GM12878 (cell line): ENCODE measurements around the gene CDC6.

Source experiments
- BHLHE40 ChIP-seq, 2 experiments: fragments of 450-650 bp in 1 of 2; IDR thresholded peaks; 2 replicates each; pipeline ENCODE4 v1.6.1; 2011 to 2017; ENCODE audit warnings: low read depth in 2 of 2, borderline replicate concordance in 1 of 2, improper control_type of control experiment in 1 of 2, low read length in 1 of 2, mild to moderate bottlenecking in 1 of 2
- EED ChIP-seq: sonication (generic); IDR thresholded peaks from 2 replicates; pipeline ENCODE4 v1.6.1; 2016; ENCODE audit warnings: antibody characterized with exemption, low read depth
- TF ChIP-seq, protein P1 (sequence below), 3 experiments: IDR thresholded peaks in 2 of 3; conservative IDR thresholded peaks in 1 of 3; 2 replicates each; pipeline ENCODE4 v1.5.1; 2011; ENCODE audit warnings: low read depth in 3 of 3, low read length in 3 of 3, mild to moderate bottlenecking in 3 of 3, control low read depth in 2 of 3, moderate library complexity in 2 of 3, inconsistent platforms in 1 of 3, mixed read lengths in 1 of 3; ENCODE audit not compliant: control insufficient read depth in 2 of 3, insufficient read depth in 1 of 3; ENCODE audit errors: extremely low read depth in 1 of 3

GRCh38 chr17:40268141-40268712 is 19.5 kb upstream of the CDC6 start:
- TF ChIP-seq EED (no peak), BHLHE40 (IDR thresholded peaks at IDR 0.05; ENCODE audit: borderline replicate concordance in 1 of 2, low read depth in 2 of 2, low read length in 1 of 2) (no peak)
- TF ChIP-seq, protein P1, sequence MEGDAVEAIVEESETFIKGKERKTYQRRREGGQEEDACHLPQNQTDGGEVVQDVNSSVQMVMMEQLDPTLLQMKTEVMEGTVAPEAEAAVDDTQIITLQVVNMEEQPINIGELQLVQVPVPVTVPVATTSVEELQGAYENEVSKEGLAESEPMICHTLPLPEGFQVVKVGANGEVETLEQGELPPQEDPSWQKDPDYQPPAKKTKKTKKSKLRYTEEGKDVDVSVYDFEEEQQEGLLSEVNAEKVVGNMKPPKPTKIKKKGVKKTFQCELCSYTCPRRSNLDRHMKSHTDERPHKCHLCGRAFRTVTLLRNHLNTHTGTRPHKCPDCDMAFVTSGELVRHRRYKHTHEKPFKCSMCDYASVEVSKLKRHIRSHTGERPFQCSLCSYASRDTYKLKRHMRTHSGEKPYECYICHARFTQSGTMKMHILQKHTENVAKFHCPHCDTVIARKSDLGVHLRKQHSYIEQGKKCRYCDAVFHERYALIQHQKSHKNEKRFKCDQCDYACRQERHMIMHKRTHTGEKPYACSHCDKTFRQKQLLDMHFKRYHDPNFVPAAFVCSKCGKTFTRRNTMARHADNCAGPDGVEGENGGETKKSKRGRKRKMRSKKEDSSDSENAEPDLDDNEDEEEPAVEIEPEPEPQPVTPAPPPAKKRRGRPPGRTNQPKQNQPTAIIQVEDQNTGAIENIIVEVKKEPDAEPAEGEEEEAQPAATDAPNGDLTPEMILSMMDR (IDR thresholded peaks at IDR 0.05 in 2 of 3, conservative IDR thresholded peaks at IDR 0.05 in 1 of 3; ENCODE audit: control insufficient read depth in 2 of 3, extremely low read depth in 1 of 3, insufficient read depth in 1 of 3, low read depth in 3 of 3, low read length in 3 of 3): no peak
